WERI-Rb-1 (cell line): ENCODE measurements around the gene KRI1.

ENCODE experiments used
- DNase-seq: peaks from one replicate; pipeline ENCODE4 v3.0.0-alpha.2; 2020
- H3K27ac ChIP-seq: fragments of 250-450 bp; sonication (Bioruptor Pico); 2 replicates; pipeline ENCODE4 v1.5.1; 2020; ENCODE audit warnings: mild to moderate bottlenecking, moderate library complexity
- H3K27me3 ChIP-seq: fragments of 250-450 bp; sonication (Bioruptor Pico); 2 replicates; pipeline ENCODE4 v1.5.1; 2021; ENCODE audit warnings: mild to moderate bottlenecking, low read depth, moderate library complexity; ENCODE audit not compliant: insufficient read depth, severe bottlenecking
- H3K36me3 ChIP-seq: fragments of 250-450 bp; sonication (Bioruptor Pico); 2 replicates; pipeline ENCODE4 v1.5.1; 2020; ENCODE audit warnings: mild to moderate bottlenecking, moderate library complexity
- H3K4me3 ChIP-seq: 2 replicates; pipeline ENCODE4 v1.5.1; 2011; ENCODE audit warnings: low read depth, mild to moderate bottlenecking, control low read depth, low read length
- H3K9me3 ChIP-seq: fragments of 250-450 bp; sonication (Bioruptor Pico); 2 replicates; pipeline ENCODE4 v1.5.1; 2021; ENCODE audit warnings: mild to moderate bottlenecking, moderate library complexity; ENCODE audit not compliant: severe bottlenecking
- TF ChIP-seq, protein P1 (sequence below): IDR thresholded peaks from 2 replicates; pipeline ENCODE4 v1.5.1; 2011; ENCODE audit warnings: low read depth, mild to moderate bottlenecking, control low read depth, inconsistent platforms, low read length

The KRI1 gene

DNA sequence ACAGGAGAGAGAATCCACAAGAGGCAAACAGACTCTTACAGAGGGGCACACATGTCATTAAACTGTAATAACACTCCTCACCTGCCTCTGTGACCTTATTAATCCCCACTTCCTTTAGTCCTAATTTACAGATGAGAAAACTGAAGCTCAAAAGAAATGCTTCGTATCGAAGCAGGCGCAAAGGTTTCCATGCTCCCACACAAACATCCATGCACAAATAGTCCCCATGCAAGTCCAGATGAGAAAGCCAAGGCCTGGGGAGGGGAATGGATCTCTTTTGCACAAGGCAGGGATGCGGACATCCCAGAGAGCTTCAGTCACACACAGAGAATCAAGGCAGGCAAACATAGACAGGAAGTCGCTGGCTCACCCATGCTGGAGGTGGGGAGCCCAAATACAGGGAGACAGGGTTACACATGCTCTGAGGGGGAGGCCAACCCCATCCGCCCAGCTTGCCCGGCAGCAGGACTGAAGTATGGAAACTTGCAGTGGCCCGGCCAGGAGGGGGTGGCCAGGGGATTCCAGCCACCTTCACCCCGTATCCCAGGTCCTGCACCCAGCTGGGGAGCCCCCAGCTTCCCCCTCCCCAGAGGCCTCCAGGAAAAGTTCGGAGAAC is 49.0 kb downstream of the KRI1 start:
- Histone ChIP-seq H3K36me3 (no peaks in the 10 kb centered on the region), H3K27ac (no peak overlapping the region), H3K9me3 (no peaks in the 10 kb centered on the region), H3K4me3 (no peak overlapping the region), H3K27me3 (no peaks in the 10 kb centered on the region)
- TF ChIP-seq, protein P1, sequence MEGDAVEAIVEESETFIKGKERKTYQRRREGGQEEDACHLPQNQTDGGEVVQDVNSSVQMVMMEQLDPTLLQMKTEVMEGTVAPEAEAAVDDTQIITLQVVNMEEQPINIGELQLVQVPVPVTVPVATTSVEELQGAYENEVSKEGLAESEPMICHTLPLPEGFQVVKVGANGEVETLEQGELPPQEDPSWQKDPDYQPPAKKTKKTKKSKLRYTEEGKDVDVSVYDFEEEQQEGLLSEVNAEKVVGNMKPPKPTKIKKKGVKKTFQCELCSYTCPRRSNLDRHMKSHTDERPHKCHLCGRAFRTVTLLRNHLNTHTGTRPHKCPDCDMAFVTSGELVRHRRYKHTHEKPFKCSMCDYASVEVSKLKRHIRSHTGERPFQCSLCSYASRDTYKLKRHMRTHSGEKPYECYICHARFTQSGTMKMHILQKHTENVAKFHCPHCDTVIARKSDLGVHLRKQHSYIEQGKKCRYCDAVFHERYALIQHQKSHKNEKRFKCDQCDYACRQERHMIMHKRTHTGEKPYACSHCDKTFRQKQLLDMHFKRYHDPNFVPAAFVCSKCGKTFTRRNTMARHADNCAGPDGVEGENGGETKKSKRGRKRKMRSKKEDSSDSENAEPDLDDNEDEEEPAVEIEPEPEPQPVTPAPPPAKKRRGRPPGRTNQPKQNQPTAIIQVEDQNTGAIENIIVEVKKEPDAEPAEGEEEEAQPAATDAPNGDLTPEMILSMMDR: no peak
- no peak for DNase-seq

DNA sequence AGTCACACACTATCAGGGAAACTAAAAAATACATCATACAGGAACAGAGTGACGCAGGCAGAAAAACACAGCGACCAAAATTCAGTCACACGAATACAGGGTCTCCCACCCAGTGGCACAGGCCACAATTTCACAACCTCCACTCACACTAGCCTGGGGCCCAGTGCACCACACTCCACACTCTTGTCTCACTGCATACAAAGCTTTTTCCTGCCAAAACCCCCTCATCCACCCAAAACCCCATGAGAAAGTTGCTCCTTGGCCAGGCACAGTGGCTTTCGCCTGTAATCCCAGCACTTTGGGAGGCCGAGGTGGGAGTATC is 49.8 kb downstream of the KRI1 start:
- no peaks in the 10 kb centered on the region for H3K9me3 ChIP-seq
- no peak overlapping the region for H3K4me3 ChIP-seq
- no peaks in the 10 kb centered on the region for H3K27me3 ChIP-seq
- no peak overlapping the region for H3K27ac ChIP-seq
- H3K36me3 ChIP-seq: no peaks in the 10 kb centered on the region
- TF ChIP-seq, protein P1: no peak
- no peak for DNase-seq

DNA sequence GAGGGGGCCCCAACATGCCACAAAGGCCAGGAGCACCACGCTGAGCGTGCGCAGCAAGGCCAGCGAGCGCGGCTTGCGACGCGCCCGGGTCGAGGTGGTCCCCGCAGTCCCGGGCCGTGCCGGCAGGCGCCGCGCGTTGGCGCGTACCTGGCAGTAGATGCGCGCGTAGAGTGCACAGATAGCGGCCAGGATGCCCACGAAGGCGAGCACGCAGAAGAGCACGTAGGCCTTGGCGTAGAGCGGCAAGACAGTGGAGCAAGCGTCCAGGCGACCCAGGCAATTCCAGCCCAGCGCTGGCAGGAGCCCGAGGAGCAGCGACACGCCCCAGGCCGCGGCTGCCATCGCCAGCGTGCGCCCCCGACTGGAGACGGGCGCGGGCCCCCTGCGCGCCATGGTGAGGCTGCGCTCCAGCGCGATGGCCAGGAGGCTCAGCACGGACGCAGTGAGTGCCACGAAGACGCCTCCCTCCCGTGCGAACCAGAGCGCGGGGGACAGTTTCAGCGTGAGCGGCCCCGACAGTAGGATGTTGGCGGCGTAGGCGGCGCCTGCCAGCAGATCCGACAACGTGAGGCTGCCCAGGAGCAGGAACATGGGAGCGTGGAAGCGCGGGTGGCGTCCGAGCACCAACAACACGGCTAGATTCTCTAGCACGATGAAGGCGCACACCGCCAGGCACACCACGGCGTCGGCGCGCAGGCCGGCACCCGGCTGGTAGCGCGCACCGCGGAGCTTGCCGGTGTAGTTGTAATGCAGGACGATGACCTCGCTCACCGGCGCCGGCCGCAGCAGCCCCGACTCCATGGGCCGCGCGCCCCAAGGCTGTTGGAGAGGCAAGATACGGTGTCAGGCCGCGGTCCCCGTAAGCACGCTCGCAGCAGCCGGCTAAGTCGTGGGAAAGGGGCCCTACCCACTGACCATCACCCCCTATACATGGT is 51.3 kb downstream of the KRI1 start:
- no peak for DNase-seq
- Histone ChIP-seq H3K9me3 (no peaks in the 10 kb centered on the region), H3K27me3 (no peaks in the 10 kb centered on the region), H3K27ac (no peak overlapping the region), H3K4me3 (no peak overlapping the region), H3K36me3 (no peaks in the 10 kb centered on the region)
- TF ChIP-seq, protein P1: no peak

DNA sequence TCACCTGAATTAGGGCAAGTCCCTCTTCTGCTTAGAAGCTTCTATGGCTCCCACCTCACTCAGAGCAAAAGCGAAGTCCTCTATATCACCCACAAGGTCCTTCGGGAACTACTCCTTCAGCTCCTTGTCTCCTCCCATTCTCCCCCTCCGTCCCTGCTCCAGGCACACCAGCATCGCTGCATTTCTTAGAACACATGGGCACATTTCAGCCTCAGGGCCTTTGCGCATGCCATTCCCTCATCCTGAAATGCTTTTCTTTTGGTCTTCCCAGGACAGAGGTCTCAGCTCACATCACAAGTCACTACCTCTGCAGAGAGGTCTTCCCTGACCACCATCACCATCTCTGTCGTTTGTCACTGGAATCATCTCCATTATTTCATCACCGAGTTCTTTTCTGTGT is 52.6 kb downstream of the KRI1 start:
- TF ChIP-seq, protein P1: no peak
- DNase-seq: no peak
- H3K27me3 ChIP-seq: no peaks in the 10 kb centered on the region
- no peak overlapping the region for H3K27ac ChIP-seq
- no peak overlapping the region for H3K4me3 ChIP-seq
- H3K9me3 ChIP-seq: no peaks in the 10 kb centered on the region
- H3K36me3 ChIP-seq: no peaks in the 10 kb centered on the region

DNA sequence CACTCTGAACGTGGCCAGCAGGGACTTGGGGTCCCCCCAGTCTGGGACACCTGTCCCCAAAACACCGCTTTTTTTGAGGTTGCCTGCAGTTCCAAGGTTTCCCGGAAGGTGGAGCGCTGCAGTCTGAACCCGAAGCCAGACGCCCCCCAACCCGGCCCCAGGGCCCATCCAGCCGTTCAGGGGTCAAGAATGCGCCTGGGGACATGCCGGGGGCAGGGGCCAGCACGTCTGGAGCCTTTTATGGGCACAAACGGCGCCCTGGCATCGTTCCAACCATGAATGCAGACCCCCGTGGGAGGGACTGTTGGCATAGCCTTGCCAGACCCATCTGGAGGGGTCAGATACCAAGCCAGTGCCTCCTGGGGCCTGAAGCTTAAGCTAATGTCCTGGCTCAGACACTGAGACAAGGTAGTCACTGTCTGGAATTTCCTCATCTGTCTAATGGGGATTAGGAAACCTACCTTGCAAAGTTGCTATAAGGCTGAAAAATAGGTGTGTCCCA is 55.5 kb downstream of the KRI1 start:
- TF ChIP-seq, protein P1: peak; percentile 75
- Histone ChIP-seq H3K27ac (peak overlapping the region; percentile 72), H3K36me3 (no peaks in the 10 kb centered on the region), H3K9me3 (no peaks in the 10 kb centered on the region), H3K4me3 (no peak overlapping the region), H3K27me3 (no peaks in the 10 kb centered on the region)
- peak; percentile 69 for DNase-seq
